ENCODE measurements around the gene CRIP2.

DNA sequence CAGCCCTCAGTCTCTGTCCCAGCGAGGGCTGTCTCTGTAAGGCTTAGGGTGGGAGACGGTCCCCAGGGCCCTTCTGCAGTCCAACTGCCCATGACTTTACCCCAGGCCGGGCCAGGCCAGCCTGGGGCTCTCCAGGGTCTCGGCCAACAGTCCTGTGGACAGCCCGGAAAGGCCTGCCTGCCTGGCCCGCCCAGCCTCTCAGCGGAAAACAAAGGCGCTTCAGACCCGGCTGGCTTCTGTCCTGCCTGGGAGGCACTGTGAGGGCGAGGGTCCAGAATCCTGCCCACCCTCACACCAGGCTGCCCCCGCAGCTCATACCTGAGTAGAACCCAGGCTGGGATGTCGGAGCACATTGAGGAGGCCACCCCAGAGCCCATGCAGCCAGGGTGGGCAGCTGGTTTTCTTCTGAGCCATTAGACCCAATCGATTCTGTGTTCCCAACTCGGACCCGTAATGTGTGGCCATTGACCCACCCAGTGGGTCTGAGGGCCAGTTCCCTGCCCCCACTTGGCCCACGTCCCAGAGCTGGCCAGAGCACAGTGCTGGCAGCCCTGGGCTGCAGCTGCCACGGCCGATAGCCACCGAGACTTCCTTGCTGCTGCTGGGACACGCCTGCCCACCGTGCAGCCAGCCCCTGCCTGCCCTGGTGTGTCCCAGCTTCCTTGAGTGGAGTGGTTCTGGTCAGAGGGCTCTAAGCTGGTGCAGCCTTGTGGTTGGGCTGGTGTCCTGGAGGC lies 1.6 kb downstream of the CRIP2 start:
- TF ChIP-seq, protein P1, sequence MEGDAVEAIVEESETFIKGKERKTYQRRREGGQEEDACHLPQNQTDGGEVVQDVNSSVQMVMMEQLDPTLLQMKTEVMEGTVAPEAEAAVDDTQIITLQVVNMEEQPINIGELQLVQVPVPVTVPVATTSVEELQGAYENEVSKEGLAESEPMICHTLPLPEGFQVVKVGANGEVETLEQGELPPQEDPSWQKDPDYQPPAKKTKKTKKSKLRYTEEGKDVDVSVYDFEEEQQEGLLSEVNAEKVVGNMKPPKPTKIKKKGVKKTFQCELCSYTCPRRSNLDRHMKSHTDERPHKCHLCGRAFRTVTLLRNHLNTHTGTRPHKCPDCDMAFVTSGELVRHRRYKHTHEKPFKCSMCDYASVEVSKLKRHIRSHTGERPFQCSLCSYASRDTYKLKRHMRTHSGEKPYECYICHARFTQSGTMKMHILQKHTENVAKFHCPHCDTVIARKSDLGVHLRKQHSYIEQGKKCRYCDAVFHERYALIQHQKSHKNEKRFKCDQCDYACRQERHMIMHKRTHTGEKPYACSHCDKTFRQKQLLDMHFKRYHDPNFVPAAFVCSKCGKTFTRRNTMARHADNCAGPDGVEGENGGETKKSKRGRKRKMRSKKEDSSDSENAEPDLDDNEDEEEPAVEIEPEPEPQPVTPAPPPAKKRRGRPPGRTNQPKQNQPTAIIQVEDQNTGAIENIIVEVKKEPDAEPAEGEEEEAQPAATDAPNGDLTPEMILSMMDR (conservative IDR thresholded peaks at IDR 0.05 in 1 of 2, IDR thresholded peaks at IDR 0.05 in 1 of 2; ENCODE audit: extremely low read depth in 1 of 2, insufficient read depth in 1 of 2, low read depth in 1 of 2, low read length in 2 of 2): no peak
- no peak for TF ChIP-seq EZH2 (IDR thresholded peaks at IDR 0.05; ENCODE audit: borderline replicate concordance, low read length)

Data from mammary epithelial cell (primary cell).